ENCODE data around the gene ANKFY1. TPM values are rescaled to one million over a fixed set of nuclear protein-coding genes. Genes with fewer than 3 reads are reported as not detected.
A peak's percentile ranks its signal among the peaks of the same experiment; 100 is the strongest.

Gene ANKFY1
- total and polyA plus RNA-seq, 2 experiments from 2014 or later = 20.1 to 24.2 TPM

DNA sequence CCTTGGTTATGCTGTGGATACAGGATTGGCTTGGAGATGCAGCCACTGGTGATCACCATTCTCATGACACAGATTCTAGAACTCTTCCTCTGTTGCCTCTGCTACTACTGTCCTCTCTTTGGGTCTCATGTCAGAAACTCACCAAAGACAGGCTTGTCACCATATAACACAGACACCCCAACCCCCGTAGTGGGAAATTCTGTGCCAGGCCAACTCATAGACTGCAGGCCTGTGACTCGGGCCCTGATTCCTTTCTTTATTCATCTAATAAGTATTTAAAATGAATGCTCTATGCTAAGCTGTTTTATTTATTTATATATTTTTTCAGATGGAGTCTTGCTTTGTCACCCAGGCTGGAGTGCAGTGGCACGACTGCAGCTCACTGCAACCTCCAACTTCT is 111.3 kb downstream of the ANKFY1 start:
- no peaks in the 10 kb centered on the region for H4K20me1 ChIP-seq (ENCODE audit: insufficient read depth)
- H3K4me1 ChIP-seq (ENCODE audit: insufficient read depth) = peaks cover 17% of the 10 kb centered on the region
- no peak for TF ChIP-seq EZH2phosphoT487 (IDR thresholded peaks at IDR 0.05; ENCODE audit: insufficient read depth, low read depth)
- TF ChIP-seq EZH2 (IDR thresholded peaks at IDR 0.05; ENCODE audit: insufficient read depth, poor library complexity, severe bottlenecking) = no peak
- in situ Hi-C loops (cut with MboI) = no loop called here
- no peaks in the 10 kb centered on the region for H3K36me3 ChIP-seq (ENCODE audit: low read depth)
- no peaks in the 10 kb centered on the region for H3K27me3 ChIP-seq (replicated peaks; ENCODE audit: insufficient read depth)
- H3K4me3 ChIP-seq = no peak overlapping the region
- H3K9me3 ChIP-seq (ENCODE audit: low read depth) = no peaks in the 10 kb centered on the region
- H3K9me2 ChIP-seq (ENCODE audit: insufficient read depth) = no peaks in the 10 kb centered on the region
- peak overlapping the region; percentile 56 for H2AFZ ChIP-seq
- 13 to 21% methylated on average over 3 of the region's 3 CpGs for WGBS, 2 experiments (ENCODE audit: low coverage in 1 of 2, low lambda C conversion rate in 2 of 2, missing lambda C conversion rate in 2 of 2)
- DNase-seq = peak; percentile 92
- H3K9ac ChIP-seq = peak overlapping the region; percentile 29; the same call in 1 of the 2 replicates
- H3F3A ChIP-seq (ENCODE audit: insufficient read depth) = no peaks in the 10 kb centered on the region
- H3K27ac ChIP-seq = peak overlapping the region; percentile 74
- no peaks in the 10 kb centered on the region for H3K79me2 ChIP-seq (ENCODE audit: insufficient read depth)
- no peak overlapping the region for H3K4me2 ChIP-seq (ENCODE audit: unreplicated experiment)

DNA sequence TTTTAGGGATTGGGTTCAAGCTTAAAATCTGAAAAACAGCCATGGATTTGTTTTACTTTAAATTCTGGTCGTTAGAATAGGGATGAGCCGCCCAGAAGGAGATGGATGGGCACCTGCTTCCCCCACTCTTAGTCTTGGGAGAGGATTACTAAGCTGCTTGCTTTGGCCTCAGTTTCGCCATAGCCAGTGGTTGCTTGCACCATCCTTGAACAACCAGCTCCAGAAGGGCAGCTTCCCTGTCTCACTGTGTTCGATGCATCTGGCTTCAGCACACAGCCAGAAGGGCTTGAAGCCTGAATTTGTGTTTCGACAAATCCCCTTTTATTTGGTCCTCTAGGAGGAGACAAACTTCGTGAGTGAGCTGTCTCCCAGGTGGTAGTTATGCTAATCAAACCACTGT is 113.7 kb downstream of the ANKFY1 start:
- in situ Hi-C loops (cut with MboI) = no loop called here
- H3K79me2 ChIP-seq (ENCODE audit: insufficient read depth) = peaks cover 15% of the 10 kb centered on the region
- H3K4me2 ChIP-seq (ENCODE audit: unreplicated experiment) = no peak overlapping the region
- H3K9ac ChIP-seq = no peak overlapping the region
- H3K4me1 ChIP-seq (ENCODE audit: insufficient read depth) = peaks cover 17% of the 10 kb centered on the region
- H3K27me3 ChIP-seq (replicated peaks; ENCODE audit: insufficient read depth) = no peaks in the 10 kb centered on the region
- H3K9me2 ChIP-seq (ENCODE audit: insufficient read depth) = no peaks in the 10 kb centered on the region
- no peak for TF ChIP-seq EZH2 (IDR thresholded peaks at IDR 0.05; ENCODE audit: insufficient read depth, poor library complexity, severe bottlenecking)
- TF ChIP-seq EZH2phosphoT487 (IDR thresholded peaks at IDR 0.05; ENCODE audit: insufficient read depth, low read depth) = no peak
- no peak overlapping the region for H3K27ac ChIP-seq
- H2AFZ ChIP-seq = no peak overlapping the region
- H3F3A ChIP-seq (ENCODE audit: insufficient read depth) = no peaks in the 10 kb centered on the region
- no peak for DNase-seq
- 93 to 97% methylated on average over 6 of the region's 6 CpGs for WGBS, 2 experiments (ENCODE audit: low coverage in 1 of 2, low lambda C conversion rate in 2 of 2, missing lambda C conversion rate in 2 of 2)
- H3K4me3 ChIP-seq = no peak overlapping the region
- H3K36me3 ChIP-seq (ENCODE audit: low read depth) = no peaks in the 10 kb centered on the region
- H3K9me3 ChIP-seq (ENCODE audit: low read depth) = no peaks in the 10 kb centered on the region
- H4K20me1 ChIP-seq (ENCODE audit: insufficient read depth) = no peaks in the 10 kb centered on the region

DNA sequence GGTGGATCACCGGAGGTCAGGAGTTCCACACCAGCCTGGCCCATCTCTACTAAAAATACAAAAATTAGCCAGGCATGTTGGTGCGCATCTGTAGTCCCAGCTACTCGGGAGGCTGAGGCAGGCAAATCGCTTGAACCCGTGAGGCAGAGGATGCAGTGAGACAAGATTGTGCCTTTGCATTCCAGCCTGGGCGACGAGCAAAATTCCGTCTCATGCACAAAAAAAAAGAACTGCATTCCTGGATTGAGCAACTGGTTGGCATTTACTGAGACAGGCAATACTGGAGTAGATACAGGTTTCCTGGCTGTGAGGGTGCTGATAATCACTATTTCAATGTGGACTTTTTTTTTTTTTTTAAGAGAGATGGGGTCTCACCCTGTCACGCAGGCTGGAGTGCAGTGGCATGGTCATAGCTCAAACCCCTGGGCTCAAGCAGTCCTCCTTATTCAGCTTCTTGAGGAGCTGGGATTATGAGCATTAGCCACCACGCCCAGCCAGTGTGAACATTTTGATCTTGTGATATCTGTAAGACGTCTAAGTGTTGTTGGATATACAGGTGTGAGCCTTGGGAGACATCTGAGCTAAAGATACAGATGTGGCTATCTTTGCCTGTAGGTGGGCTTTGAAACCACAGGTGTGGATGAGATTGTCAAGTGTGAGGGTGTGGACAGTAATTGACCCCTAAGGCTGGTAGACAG is 115.0 kb downstream of the ANKFY1 start:
- Histone ChIP-seq H3K4me1 (ENCODE audit: insufficient read depth) (peaks cover 19% of the 10 kb centered on the region), H3K4me3 (no peak overlapping the region), H3K36me3 (ENCODE audit: low read depth) (no peaks in the 10 kb centered on the region), H3K9ac (no peak overlapping the region), H4K20me1 (ENCODE audit: insufficient read depth) (no peaks in the 10 kb centered on the region), H3K4me2 (ENCODE audit: unreplicated experiment) (no peak overlapping the region), H3K9me2 (ENCODE audit: insufficient read depth) (no peaks in the 10 kb centered on the region), H3K27ac (no peak overlapping the region), H3F3A (ENCODE audit: insufficient read depth) (peaks cover 5% of the 10 kb centered on the region; the same call in 1 of the 2 replicates), H3K27me3 (replicated peaks; ENCODE audit: insufficient read depth) (no peaks in the 10 kb centered on the region), H3K79me2 (ENCODE audit: insufficient read depth) (peaks cover 25% of the 10 kb centered on the region), H3K9me3 (ENCODE audit: low read depth) (no peaks in the 10 kb centered on the region), H2AFZ (no peak overlapping the region)
- WGBS, 2 experiments (ENCODE audit: low coverage in 1 of 2, low lambda C conversion rate in 2 of 2, missing lambda C conversion rate in 2 of 2) = 71 to 80% methylated on average over 11 of the region's 11 CpGs
- in situ Hi-C loops (cut with MboI) = no loop called here
- TF ChIP-seq EZH2 (IDR thresholded peaks at IDR 0.05; ENCODE audit: insufficient read depth, poor library complexity, severe bottlenecking) = no peak
- no peak for TF ChIP-seq EZH2phosphoT487 (IDR thresholded peaks at IDR 0.05; ENCODE audit: insufficient read depth, low read depth)
- no peak for DNase-seq

DNA sequence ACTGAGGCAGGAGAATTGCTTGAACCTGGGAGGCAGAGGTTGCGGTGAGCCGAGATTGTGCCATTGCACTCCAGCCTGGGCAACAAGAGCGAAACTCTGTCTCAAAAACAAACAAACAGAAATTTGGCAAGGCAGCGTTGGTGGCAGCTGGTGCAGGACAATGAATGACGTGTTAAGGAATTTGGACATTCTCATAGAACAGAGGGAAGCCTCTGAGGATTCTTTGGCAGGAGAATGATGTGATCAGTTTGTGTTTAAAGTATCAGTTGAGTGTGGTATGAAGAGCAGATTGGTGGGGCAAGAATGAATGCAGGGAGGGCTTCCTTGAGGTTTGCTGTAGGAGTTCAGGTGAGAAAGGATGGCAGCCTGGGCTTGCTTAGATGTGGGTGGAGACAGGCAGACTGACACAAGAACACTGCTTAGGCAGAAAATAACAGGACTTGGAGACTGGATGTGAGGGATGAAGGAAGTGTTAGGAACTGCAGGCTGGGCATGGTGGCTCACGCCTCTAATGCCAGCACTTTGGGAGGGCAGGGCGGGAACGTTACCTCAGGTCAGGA is 115.9 kb downstream of the ANKFY1 start:
- H4K20me1 ChIP-seq (ENCODE audit: insufficient read depth) = no peaks in the 10 kb centered on the region
- in situ Hi-C loops (cut with MboI) = no loop called here
- H3K9me3 ChIP-seq (ENCODE audit: low read depth) = no peaks in the 10 kb centered on the region
- no peak overlapping the region for H2AFZ ChIP-seq
- H3K36me3 ChIP-seq (ENCODE audit: low read depth) = no peaks in the 10 kb centered on the region
- WGBS, 2 experiments (ENCODE audit: low coverage in 1 of 2, low lambda C conversion rate in 2 of 2, missing lambda C conversion rate in 2 of 2) = 46 to 59% methylated on average over 8 of the region's 8 CpGs
- peaks cover 5% of the 10 kb centered on the region; the same call in 1 of the 2 replicates for H3F3A ChIP-seq (ENCODE audit: insufficient read depth)
- H3K4me2 ChIP-seq (ENCODE audit: unreplicated experiment) = no peak overlapping the region
- H3K27ac ChIP-seq = no peak overlapping the region
- peaks cover 25% of the 10 kb centered on the region for H3K79me2 ChIP-seq (ENCODE audit: insufficient read depth)
- DNase-seq = peak; percentile 50
- H3K4me3 ChIP-seq = no peak overlapping the region
- H3K9ac ChIP-seq = no peak overlapping the region
- H3K4me1 ChIP-seq (ENCODE audit: insufficient read depth) = peaks cover 12% of the 10 kb centered on the region
- TF ChIP-seq EZH2 (IDR thresholded peaks at IDR 0.05; ENCODE audit: insufficient read depth, poor library complexity, severe bottlenecking) = no peak
- TF ChIP-seq EZH2phosphoT487 (IDR thresholded peaks at IDR 0.05; ENCODE audit: insufficient read depth, low read depth) = no peak
- H3K27me3 ChIP-seq (replicated peaks; ENCODE audit: insufficient read depth) = no peaks in the 10 kb centered on the region
- no peaks in the 10 kb centered on the region for H3K9me2 ChIP-seq (ENCODE audit: insufficient read depth)
